ENCODE data around the gene YPEL1.
A peak's percentile ranks its signal among the peaks of the same experiment; 100 is the strongest.

The YPEL1 gene, protein sequence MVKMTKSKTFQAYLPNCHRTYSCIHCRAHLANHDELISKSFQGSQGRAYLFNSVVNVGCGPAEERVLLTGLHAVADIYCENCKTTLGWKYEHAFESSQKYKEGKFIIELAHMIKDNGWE

DNA sequence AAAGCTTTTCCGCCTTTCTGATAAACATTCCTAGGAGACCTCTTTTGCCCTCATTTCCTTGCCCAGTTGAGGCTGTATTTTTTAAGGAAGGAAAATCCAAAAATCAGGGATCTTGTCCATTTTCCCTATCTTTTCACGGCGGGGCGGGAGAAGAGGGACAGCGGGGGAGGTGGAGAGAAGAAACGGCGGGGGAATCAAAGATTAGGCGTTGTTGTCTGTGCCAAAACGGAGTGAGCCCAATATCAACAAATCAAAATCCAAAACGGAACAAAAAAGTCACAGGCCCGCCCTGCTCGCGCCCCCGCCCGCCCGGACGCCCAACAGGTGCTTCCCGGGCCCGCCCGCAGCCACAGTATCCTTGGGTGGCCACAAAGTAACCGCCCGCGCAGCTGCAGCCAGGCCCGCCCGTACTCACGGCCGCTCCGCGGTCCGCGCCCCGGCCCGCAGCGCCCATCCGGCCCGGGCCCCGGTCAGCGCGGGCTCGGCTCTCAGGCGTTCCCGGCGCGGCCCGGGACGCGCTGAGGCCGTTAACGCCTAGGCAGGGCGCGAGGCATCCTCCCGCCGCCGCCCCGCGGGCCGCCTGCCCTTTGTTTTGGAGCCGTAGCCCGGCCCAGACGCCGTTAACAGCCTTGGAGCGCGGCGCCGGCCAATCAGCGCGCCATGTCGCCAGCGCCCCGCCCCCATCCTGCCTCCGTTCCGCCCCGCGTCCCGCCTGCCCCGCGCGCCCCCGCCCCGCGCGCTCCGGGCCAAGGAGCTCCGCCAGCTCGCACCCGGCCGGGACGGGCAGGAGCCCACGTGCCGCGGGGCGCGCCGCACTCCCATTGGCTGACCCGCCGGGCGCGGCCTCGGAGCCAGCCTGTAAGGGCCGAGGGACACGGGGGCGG is at the start of gene YPEL1:
Gene YPEL1 (minus strand): TSS at position 595 of the 884 bp plus-strand sequence. CDS start 25,050 bp downstream, outside the sequence.
- DNase-seq (ENCODE audit: low read depth): peak; percentile 51

DNA sequence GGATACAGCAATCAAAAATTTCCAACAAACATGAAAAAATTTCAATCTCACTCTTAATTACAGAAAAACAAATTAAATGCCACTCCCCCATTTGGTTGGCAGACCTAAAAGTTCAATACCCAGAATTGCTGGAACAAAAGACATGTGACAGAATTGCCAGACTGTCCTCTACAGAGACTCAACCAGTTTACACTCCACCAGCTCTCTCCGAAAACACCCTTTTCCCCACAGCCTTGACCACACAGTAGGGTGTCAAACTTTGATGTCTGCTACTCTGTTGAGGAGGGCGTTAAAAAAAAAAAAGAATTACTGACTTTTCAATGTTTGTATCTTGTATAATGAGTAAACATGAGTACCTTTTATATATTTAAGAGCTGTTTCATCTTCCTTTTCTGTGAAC is 44.7 kb upstream of the YPEL1 start:
- no peak for DNase-seq (ENCODE audit: low read depth)

DNA sequence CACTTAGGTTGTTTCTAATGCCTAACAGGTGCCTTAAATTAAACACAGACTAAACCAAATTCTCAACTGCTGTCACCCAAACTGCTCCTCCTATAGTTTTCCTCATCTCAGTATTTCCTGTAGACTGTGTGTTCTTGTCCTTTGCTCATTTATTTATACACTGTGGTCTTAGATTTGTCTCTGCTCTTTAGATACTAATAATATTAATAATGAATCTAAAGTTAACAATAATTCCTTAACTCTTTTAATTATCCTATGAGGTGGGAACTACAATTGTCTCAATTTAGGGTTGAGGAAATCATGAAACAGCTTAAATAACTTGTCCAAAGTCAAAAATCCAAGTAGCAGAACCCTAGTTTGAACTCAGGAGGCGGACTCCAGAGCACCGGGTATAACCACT is 43.9 kb upstream of the YPEL1 start:
- DNase-seq (ENCODE audit: low read depth): no peak

DNA sequence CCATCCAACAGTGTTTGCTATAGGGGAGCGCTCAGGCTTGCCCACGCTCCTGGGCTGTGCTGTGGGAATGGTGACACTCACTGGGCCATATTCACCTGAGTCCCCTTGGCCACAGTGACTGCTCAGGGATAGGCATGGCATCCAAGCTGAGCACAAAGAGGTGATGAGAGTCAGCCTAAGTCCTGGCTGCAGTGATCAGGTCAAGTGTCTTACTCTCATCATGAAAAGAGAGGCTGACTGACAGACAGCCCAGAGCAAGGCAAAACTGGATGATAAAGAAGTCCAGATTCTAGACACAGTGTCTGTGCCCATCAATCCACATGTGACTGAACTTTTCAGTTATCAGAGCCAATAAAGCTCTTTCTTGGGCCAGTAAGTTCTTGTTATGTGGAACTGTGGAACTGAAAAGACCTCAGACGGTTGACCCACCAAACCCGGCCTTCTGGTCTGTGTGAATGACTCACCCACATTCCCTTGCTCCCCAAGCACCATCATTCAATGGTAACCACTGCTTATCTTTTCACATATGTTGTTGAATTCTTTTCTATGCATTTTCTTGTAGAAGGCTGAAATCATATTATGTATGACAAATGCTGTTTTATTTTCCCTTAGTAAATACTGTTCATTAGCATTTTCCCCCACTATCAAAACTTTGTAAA is 43.2 kb upstream of the YPEL1 start:
- peak; percentile 76 for DNase-seq (ENCODE audit: low read depth)

DNA sequence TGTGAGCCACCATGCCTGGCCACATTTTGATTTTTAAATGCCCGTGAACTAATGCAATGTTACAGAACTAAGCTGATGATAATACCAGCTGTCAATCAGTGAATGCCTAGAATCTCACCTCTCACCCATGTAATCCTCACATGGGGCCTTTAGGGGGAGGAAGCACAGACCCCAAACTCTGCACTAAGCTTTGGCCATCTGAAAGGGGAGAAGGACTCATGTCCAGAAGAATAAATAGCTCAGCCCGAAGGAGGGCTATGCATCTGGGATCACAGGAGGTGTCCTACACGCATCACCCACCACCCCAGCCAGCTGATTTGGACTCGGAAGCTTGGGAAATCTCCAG is 36.0 kb upstream of the YPEL1 start:
- DNase-seq (ENCODE audit: low read depth): no peak

DNA sequence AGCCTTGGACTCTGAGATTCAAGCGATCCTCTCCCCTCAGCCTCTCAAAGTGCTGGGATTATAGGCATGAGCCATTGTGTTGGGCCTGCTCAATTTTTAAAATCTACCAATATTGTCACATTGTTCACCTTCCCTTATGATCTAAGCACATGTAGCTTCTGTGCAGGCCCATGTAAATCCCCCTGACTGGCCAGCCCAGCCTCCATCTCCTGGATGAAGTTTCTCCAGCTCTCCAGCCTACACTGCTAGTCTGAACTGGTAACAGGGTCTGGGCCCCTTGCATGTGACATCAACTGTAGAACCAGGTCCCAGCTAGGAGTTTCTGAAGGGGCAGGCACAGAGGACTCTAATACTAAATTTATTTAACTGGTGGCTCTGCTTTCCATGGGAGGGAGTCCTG is 32.8 kb upstream of the YPEL1 start:
- DNase-seq (ENCODE audit: low read depth): no peak

DNA sequence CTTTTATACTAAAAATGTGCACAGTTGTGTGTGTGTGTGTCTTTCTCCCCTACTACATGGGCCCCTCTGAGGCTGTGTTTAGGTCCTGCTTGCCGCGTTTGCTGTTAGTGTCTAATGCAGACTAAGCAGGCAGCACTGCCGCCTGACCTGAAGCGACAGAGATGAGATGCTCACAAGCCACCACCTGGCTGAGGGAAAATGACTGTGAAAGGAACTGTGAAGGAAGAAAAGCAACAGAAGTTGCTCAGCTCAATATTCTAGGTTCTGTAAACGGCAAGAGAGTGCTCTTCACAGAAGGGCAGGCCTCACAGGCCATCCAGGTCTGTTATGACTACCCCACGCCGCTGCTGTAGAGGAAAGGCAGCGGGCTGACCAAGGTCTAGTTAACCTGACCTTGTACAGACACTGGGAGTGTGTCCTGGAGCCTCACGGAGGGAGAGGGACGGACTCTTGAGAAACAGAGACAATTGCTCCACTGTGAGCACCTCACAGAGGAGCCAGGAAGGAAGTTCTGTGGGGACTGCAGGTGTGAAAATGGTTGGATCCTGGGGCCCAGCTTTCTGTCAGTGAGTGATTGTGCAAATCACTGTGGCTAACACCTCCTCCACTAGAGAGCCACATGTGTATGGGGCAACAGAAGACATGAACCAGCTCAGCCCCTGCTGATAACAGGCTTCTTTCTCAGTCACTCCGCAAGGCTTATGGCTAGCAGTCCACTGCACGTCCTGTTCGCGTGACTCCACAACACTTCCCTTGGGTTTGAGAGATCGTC is 31.3 kb upstream of the YPEL1 start:
- DNase-seq (ENCODE audit: low read depth): no peak

DNA sequence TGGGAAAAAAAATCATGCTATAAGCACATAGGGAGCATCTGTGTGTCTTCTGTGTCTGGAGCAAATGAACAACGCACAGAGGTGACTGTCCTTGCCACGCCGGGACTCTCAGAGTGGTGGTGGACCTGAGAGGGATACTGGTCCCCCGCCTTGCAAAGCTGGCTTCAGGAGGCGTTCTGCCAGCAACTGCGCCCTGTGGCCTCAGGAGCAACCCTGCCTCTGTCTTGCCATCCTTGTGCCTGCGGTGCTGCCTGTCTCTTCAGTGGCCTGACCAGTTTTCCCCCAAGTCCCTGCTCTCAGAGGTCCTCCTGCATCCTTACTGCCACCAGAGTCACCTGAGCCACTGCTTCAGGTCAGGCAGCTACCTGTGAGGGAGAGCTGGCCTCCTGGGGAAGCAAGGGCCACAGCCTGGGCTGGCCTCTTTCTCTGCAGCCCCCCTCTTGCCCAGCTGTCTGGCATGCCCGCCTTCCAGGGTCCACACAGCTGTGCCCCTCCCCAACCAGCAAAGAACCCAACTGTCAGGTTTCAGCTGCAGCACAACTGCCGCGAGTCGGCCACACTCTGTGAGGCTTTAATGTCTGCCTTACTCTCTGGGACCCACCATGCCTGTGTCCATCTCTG is 30.4 kb upstream of the YPEL1 start:
- no peak for DNase-seq (ENCODE audit: low read depth)

DNA sequence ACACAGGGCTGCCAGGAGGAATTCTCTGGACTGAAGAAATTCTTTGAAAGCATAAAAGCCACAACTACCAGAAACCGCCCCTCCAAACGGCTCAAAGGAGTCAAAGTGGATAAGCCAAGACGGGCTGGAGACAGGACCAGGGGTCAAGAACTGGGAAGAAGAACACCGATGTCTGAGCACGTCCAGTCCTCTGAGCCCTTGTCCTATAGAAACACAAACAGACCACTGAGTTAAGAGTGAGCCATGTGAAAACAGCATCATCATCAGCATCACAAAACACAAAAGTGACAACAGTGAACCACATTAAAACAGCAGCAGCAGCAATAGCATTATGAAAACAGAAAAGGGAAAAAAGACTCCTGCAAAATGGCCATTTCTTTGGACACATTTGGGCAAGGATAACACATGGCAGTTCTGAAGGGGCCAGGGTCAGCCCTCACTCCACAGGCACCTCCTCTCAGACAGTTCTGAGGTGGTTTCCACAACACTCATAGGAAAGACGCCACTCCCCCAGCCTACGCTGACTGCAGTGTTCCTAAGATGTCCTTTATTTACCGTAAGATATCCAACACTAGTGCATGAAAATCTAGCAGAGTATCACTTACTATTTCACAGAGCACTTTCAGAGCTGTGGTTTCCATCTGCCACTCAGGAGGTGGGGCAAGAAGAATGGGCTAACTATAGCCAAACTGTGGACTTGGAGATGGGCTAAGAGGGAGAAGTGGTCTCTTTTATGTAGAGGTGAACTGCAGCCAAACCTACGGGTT is 28.6 kb upstream of the YPEL1 start:
- no peak for DNase-seq (ENCODE audit: low read depth)

DNA sequence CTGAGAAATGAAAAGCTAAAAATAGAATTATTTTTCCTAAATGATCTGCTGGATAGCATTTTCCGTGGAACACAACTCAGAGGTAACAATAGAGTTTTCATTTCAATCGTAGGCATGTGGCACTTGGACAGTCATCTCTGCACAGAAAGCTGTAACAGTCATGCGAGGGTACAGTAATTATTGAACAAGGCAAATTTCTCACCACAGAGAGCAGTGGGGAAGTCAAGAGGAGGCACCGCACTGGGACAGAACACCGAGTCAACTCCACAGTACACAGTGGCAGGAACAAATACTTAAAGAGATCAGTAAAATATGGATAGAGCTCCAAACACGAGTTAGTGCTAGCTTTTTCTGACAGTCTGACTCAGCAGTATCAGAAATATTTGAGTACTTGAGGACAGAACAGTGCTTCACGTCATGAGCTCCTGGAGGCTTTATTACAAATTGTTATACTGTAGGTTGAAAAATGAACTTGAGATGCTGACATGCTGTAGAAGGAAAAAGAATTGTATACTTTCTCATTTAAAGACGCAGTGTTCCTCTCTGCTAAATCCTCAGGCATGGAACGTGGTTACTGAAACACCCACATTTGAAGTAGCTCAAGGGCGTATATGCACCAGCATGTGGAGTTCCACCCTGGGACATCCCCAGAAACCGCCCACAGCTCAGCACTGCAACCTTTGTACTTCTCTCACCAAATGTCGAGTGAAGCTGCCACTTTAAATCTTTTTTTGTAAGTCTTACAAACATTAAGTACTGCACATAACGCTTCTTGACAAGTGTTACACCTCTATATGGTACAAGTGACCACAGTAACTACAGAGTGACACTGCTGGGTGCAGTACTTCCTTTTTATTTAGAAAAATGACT is 27.4 kb upstream of the YPEL1 start:
- no peak for DNase-seq (ENCODE audit: low read depth)

DNA sequence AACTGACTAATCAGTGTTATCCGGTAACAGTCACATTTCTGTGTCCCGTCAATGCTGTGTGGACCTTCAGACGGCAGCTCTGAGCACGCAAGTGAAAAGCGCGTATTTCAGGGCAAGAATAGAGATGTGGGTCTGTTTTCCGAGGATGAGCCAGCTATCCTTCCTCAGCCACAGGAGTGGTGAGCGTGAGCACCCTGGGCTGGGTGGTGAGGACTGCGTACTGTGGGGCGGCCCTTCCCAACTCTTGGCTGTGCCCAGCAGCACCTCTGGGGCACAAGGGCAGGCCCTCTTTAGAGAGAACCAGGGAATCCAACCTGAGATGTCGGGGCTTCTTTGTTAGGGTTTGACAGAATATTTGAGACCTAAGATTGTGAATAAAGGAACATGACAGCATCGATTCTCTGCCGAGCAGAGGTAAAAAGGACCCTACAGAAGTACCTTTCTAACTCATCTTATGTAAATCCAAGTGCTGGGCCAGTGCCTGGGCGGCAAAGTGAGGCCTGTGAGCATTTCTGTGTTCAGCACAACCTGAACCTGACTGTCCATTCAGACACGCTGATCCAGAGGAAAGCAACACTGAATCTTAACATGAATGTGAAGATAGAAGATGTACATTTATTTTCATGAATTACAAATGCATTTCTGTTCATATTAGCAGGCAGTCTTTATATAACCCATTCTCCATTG is 26.5 kb upstream of the YPEL1 start:
- DNase-seq (ENCODE audit: low read depth): no peak

DNA sequence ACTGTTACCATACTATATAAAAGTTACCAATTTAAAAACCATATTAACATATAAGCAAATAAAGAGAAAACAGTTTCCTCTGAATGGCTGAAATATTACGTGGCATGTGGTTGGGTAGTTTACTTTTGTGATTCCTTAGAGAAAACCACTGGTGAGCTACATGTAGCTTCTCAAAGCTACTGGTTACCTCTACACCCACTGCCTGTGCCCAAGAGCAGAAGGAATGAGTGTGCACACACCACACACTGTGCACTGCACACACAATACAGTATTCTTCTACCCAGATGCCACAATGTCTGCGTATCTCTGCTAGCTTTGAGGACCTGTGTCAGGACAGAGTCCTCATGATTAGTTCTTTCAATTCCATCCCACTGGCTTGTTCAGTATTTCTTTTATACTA is 25.5 kb upstream of the YPEL1 start:
- peak; percentile 31 for DNase-seq (ENCODE audit: low read depth)

DNA sequence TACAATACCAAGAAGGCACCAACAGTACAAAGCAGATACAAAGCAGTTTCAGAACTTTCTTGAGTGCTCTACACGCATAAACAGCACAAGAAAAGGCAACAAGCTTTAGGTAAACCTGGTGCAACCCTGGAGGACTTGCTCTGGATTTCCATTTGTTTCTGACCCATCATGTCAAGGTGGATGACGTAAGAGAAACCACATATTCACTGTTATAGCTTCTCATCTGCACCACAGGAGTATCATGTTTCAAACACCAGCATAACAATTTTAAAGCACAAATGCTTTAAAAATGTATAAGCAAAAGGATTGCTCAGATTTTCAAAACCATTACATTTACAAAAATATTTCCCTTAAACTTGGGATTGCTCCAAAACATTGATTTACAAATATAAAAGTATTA is 25.0 kb upstream of the YPEL1 start:
- DNase-seq (ENCODE audit: low read depth): peak; percentile 83

DNA sequence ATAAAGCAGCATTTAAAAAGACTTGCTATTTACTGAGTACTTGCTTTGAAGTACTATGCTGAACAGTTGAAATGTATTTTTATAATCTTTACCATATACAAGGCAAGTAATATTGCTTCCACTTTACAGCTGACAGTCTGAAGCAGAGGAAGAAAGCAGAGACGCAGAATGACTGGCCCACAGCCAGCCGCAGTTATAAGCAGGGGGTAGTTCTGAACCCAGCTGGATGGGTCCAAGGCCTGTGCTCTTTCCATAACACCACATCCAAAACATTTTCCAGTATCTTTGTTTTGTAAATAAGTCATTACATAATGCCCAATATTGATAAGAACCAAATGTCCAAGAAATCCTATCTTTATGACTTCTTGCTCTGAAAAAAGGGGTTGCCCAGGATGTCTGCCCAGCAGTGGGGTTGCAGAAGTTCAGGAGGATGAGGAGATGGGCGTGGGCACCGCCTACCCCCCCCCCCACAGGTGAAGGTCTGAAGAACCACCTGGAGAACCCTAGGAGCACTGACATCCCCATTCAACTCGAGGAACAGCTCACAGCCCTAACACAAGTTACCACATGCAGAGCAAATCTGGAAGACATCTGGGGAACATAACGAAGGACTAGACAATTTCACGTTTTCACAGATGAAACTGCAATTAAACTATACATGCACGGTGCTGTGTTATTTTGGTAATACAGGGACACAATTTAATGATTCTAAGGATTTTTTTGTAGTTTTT is 24.2 kb upstream of the YPEL1 start:
- DNase-seq (ENCODE audit: low read depth): no peak

DNA sequence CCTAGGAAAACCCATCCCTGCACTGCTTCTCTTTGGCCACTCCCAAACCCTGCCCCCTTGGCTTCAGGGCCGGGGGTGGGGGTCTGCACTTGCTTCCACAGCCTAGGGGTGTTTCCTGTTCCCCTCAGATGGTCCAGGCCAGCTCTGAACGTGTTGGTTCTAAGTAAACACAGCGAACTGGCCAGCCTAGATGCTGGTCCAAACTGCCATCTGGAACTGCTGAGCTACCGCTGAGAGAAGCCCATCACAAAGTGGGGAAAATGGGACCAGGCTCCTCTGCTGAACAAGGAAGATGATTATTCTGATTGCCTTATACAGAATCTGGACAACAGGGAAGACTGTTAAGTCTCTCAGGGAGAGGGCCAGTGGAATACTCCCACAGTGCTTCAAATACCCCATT is 23.5 kb upstream of the YPEL1 start:
- no peak for DNase-seq (ENCODE audit: low read depth)

DNA sequence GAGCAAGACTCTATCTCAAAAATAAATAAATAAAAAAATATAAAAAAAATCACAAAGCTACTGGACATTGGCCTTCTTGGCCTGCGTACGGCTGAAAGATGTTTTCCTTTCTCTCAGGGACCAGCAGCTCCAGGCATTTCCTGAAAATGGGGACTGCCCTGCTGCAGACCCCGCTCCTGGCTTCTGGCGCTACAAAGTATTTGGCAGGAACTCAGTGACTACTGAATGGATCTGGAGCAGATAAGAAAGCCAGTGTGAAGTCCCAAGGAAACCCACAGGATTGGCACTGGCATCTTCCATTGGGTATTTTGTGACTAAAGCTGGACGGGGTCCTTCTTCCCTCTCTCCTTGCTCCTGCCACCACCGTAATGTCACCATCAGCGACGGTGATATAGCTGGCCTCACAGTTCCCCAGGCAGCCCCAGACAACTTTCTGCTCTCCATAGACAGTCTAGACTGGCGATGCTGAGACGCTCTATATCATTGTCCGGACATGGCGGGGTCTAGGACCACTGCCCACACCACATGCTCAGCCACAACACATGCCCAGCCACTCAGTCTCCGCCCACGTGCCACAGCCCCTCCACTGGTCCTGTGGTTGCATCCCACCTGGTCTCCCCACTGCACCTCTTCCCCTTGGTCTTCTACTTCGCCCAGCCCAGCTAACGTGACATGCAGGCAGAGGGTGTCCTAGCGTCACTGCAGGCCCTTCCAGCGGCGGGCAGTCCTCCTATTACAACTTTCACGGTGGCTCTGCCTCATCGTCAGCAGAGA is 22.7 kb upstream of the YPEL1 start:
- no peak for DNase-seq (ENCODE audit: low read depth)

DNA sequence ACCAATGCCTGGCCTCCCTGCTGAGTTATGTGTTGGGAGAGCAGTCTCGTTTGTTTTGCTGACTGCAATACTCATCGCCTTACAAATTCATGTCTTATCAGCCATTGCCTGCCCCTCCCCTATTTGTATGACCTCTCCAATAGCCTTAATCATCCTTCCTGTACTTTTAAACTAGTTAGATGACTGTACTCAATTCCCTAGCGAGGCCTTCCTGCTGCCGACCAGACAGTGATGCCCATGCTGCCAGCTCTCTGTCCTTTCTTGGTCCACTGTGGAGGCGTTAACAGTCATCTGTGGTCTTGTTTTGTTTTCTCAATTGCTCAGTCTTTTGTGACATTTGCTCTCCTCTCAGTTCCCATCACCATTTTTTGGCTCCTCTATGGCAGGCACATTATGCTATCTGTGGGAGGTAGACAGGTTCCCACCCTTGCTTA is 20.3 kb upstream of the YPEL1 start:
- DNase-seq (ENCODE audit: low read depth): peak; percentile 65

DNA sequence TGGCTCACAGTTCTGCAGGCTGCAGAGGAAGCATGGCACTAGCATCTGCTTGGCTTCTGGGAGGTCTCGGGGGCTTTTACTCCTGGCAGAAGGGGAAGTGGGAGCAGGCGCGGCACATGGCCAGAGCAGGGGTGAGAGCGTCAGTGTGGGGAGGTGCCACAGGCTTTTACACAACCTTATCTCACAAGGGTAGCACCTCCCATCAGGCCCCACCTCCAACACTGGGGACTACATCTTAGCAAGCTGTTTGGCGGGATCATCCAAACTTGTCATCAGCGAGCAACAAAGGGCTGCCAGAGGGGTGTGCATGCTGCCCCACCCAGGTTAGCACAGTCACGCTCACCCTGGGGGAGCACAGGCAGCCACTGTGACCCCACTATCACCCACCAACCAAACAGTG is 18.9 kb upstream of the YPEL1 start:
- DNase-seq (ENCODE audit: low read depth): no peak
